ENCODE results near the gene CLOCK.

DNA sequence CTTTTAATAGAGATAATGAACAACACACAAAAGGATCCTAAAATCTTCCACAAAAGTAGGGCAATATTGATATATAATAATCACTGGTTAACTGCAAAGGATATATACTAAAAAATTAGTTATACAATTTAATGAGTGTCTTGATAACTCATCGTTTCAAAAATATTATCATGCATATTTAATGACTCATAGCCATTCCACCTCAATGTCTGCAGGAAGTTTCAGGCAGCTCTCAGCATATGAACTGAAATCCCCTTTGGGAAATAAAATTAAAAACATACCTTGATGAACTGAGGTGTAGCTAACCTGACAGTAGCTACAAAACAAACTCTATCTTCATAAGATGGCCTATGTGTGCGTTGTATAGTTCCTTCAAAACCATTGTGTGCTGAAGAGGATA is 88.1 kb downstream of the CLOCK start:
- no peak for TF ChIP-seq POLR2A (IDR thresholded peaks at IDR 0.05; ENCODE audit: low read depth, low read length)
- no peak for TF ChIP-seq POLR2AphosphoS5 (IDR thresholded peaks at IDR 0.05; ENCODE audit: low read depth, low read length)
- TF ChIP-seq POU2F2 (IDR thresholded peaks at IDR 0.05; ENCODE audit: low read depth, low read length) = no peak
- TF ChIP-seq TAF1 (IDR thresholded peaks at IDR 0.05; ENCODE audit: low read depth, low read length) = no peak
- no peak for TF ChIP-seq PAX5 (IDR thresholded peaks at IDR 0.05; ENCODE audit: insufficient read depth, low read length, severe bottlenecking)

Data from GM12891 (cell line).